K562 (cell line): Measurements from ENCODE around the gene CXCR3. TPM values are rescaled to one million over a fixed set of nuclear protein-coding genes. Genes with fewer than 3 reads are reported as not detected.

Experiments
- ATAC-seq: fragments of 200-7000 bp; cut with Tn5 transposase; 3 replicates; pipeline ENCODE4 v1.9.1; 2020; ENCODE audit warnings: moderate library complexity
- BruUV-seq: library from RNA; stranded (reverse); fragments of 400-500 nt; replicated peaks from 2 replicates; lab custom pipeline; 2021; lab: Mats Ljungman, UMichigan
- CTCF ChIA-PET: fragments of 300-600 bp; formaldehyde crosslinking; extraction: SDS; loops from one replicate; lab custom pipeline; 2021; ENCODE audit warnings: low intra/inter-chr PET ratio; lab: Yijun Ruan, JAX
- POLR2A ChIA-PET: fragments of 300-600, 350-650 bp; sonication (Branson Sonifier 250); formaldehyde crosslinking; extraction: SDS; loops from one replicate; lab custom pipeline; 2021; ENCODE audit warnings: antibody characterized with exemption, inconsistent platforms; lab: Yijun Ruan, JAX
- DNase-seq, 4 experiments: peaks; one replicate each; pipeline versions ENCODE4 v3.0.0 to v3.0.0-alpha.2; 2011 to 2018; ENCODE audit warnings: low spot score in 3 of 4, mixed read lengths in 3 of 4; ENCODE audit errors: extremely low read depth in 1 of 4
- FAIRE-seq: peaks from 2 replicates; lab custom pipeline; 2011; peaks lifted over from hg19 to GRCh38; lab: Jason Lieb, UNC
- H2AFZ ChIP-seq: 2 replicates; pipeline ENCODE4 v1.6.0; 2011; ENCODE audit warnings: low read depth, low read length, control low read depth, inconsistent platforms
- H3K27ac ChIP-seq: fragments of 200-600 bp; 3 replicates; pipeline ENCODE4 v1.8.0; 2011; ENCODE audit warnings: low read depth, mild to moderate bottlenecking, control low read depth, inconsistent platforms, low read length, moderate library complexity, mixed read lengths; ENCODE audit errors: extremely low read depth
- H3K27me3 ChIP-seq, 2 experiments: fragments of 300-600 bp in 1 of 2; 2 replicates in 1 of 2; 3 replicates in 1 of 2; pipeline versions ENCODE4 v1.6.0 to v1.8.0; 2011; ENCODE audit warnings: inconsistent platforms in 2 of 2, low read length in 2 of 2, mild to moderate bottlenecking in 1 of 2, mixed read lengths in 1 of 2, moderate library complexity in 1 of 2; ENCODE audit not compliant: control insufficient read depth in 2 of 2, insufficient read depth in 2 of 2
- H3K36me3 ChIP-seq: fragments of 300-600 bp; 3 replicates; pipeline ENCODE4 v1.8.0; 2011; ENCODE audit warnings: mild to moderate bottlenecking, low read length, inconsistent platforms; ENCODE audit not compliant: control insufficient read depth, insufficient read depth
- H3K4me1 ChIP-seq, 2 experiments: fragments of 200-600 bp in 1 of 2; replicated peaks in 1 of 2; 2 replicates in 1 of 2; 3 replicates in 1 of 2; pipeline versions ENCODE4 v1.5.1 to v1.8.0; 2011; ENCODE audit warnings: inconsistent platforms in 2 of 2, low read length in 2 of 2, mild to moderate bottlenecking in 1 of 2, mixed read lengths in 1 of 2, moderate library complexity in 1 of 2; ENCODE audit not compliant: control insufficient read depth in 2 of 2, insufficient read depth in 2 of 2
- H3K4me2 ChIP-seq: 2 replicates; pipeline ENCODE4 v1.6.1; 2011; ENCODE audit warnings: low read length, control low read depth, inconsistent platforms, mixed read lengths; ENCODE audit not compliant: insufficient read depth
- H3K4me3 ChIP-seq: fragments of 200-600 bp; sonication (generic), shearing (Covaris generic); 2 replicates; pipeline ENCODE4 v1.5.1; 2016; ENCODE audit warnings: control low read depth, inconsistent platforms
- H3K79me2 ChIP-seq: fragments of 200-600 bp; 3 replicates; pipeline ENCODE4 v1.8.0; 2011; ENCODE audit warnings: low read length, inconsistent platforms; ENCODE audit not compliant: control insufficient read depth, insufficient read depth
- H3K9ac ChIP-seq, 2 experiments: 2 replicates each; pipeline versions ENCODE4 v1.6.0 to v1.6.1; 2011; ENCODE audit warnings: low read depth in 2 of 2, low read length in 2 of 2, control low read depth in 1 of 2, inconsistent platforms in 1 of 2, mild to moderate bottlenecking in 1 of 2, mixed read lengths in 1 of 2; ENCODE audit not compliant: insufficient read depth in 1 of 2
- H3K9me1 ChIP-seq: one replicate; pipeline ENCODE4 v1.6.0; 2011; ENCODE audit warnings: inconsistent platforms, mild to moderate bottlenecking, low read length, moderate library complexity; ENCODE audit not compliant: control insufficient read depth, insufficient read depth
- H3K9me3 ChIP-seq: replicated peaks from 2 replicates; pipeline ENCODE4 v1.5.1; 2011; ENCODE audit warnings: low read depth, low read length, inconsistent platforms; ENCODE audit not compliant: control insufficient read depth, insufficient read depth
- H4K20me1 ChIP-seq: replicated peaks from 2 replicates; pipeline ENCODE4 v1.6.1; 2011; ENCODE audit warnings: low read length, inconsistent platforms, mixed read lengths; ENCODE audit not compliant: control insufficient read depth, insufficient read depth
- DNMT1 ChIP-seq: fragments of 450-650 bp; IDR thresholded peaks from 2 replicates; pipeline ENCODE4 v1.6.1; 2016; ENCODE audit warnings: antibody characterized with exemption, mild to moderate bottlenecking
- ELF4 ChIP-seq: fragments of 450-650 bp; formaldehyde crosslinking; IDR thresholded peaks from 2 replicates; pipeline ENCODE4 v1.4.0; 2022; ENCODE audit warnings: missing genetic modification characterization
- GATAD2B ChIP-seq: fragments of 450-650 bp; IDR thresholded peaks from 2 replicates; pipeline ENCODE4 v1.6.1; 2017; ENCODE audit warnings: mild to moderate bottlenecking, borderline replicate concordance
- GTF2A2 ChIP-seq: IDR thresholded peaks from 2 replicates; pipeline ENCODE4 v1.6.1; 2016; ENCODE audit warnings: mild to moderate bottlenecking, missing genetic modification characterization, missing compliant biosample characterization
- HSF4 ChIP-seq: fragments of 250-450 bp; sonication (Bioruptor Pico); IDR thresholded peaks from 2 replicates; pipeline ENCODE4 v2.1.2; 2022; ENCODE audit warnings: mild to moderate bottlenecking, moderate library complexity, borderline replicate concordance
- PHF8 ChIP-seq: fragments of 200-600 bp; sonication (generic); IDR thresholded peaks from 2 replicates; pipeline ENCODE4 v1.6.1; 2012; ENCODE audit warnings: mixed run types, mild to moderate bottlenecking, inconsistent platforms, low read length, moderate library complexity, borderline replicate concordance
- RBM22 ChIP-seq: fragments of 200-400 bp; formaldehyde crosslinking; IDR thresholded peaks from 2 replicates; pipeline ENCODE4 v1.6.1; 2018; ENCODE audit warnings: low read length, low read depth; ENCODE audit not compliant: poor library complexity, severe bottlenecking
- SFPQ ChIP-seq: fragments of 200-400 bp; formaldehyde crosslinking; IDR thresholded peaks from 2 replicates; pipeline ENCODE4 v1.6.1; 2017; ENCODE audit warnings: mild to moderate bottlenecking, low read depth, low read length, moderate library complexity
- TAL1 ChIP-seq: fragments of 450-650 bp; IDR thresholded peaks from 2 replicates; pipeline ENCODE4 v1.6.1; 2016; ENCODE audit warnings: mild to moderate bottlenecking
- ZC3H4 ChIP-seq: sonication (generic); formaldehyde crosslinking; IDR thresholded peaks from 2 replicates; pipeline ENCODE4 v1.9.0; 2021; ENCODE audit warnings: missing genetic modification reagents, borderline replicate concordance
- ZEB2 ChIP-seq: fragments of 450-650 bp; IDR thresholded peaks from 2 replicates; pipeline ENCODE4 v1.6.1; 2016
- ZNF143 ChIP-seq: sonication (generic); formaldehyde crosslinking; IDR thresholded peaks from 2 replicates; pipeline ENCODE4 v1.9.0; 2022; ENCODE audit warnings: mild to moderate bottlenecking, missing genetic modification reagents
- ZNF217 ChIP-seq: sonication (generic); formaldehyde crosslinking; IDR thresholded peaks from 2 replicates; pipeline ENCODE4 v1.8.0; 2022; ENCODE audit warnings: mild to moderate bottlenecking, missing genetic modification reagents
- ZNF444 ChIP-seq: fragments of 250-450 bp; sonication (Bioruptor Pico); IDR thresholded peaks from 2 replicates; pipeline ENCODE4 v1.4.0; 2020; ENCODE audit warnings: mild to moderate bottlenecking, moderate library complexity
- ZNF639 ChIP-seq, 2 experiments: fragments of 200-800 bp in 1 of 2; sonication (Bioruptor generic) in 1 of 2; sonication (generic) in 1 of 2; formaldehyde crosslinking in 1 of 2; IDR thresholded peaks in 1 of 2; conservative IDR thresholded peaks in 1 of 2; 2 replicates each; pipeline versions ENCODE4 v1.5.0 to v1.6.1; 2016 to 2020; ENCODE audit warnings: missing compliant biosample characterization in 1 of 2, missing genetic modification characterization in 1 of 2, missing genetic modification reagents in 1 of 2
- ZNF764 ChIP-seq: fragments of 250-450 bp; sonication (Bioruptor Pico); IDR thresholded peaks from 2 replicates; pipeline ENCODE4 v1.4.0; 2020; ENCODE audit warnings: low read depth, mild to moderate bottlenecking, moderate library complexity
- WGBS: fragments of 100-300 bp; shearing (Covaris generic); methylation state at CpG from one replicate; pipeline ENCODE4 v1.1.6; 2016; ENCODE audit warnings: low coverage, mixed read lengths; ENCODE audit not compliant: insufficient coverage; ENCODE audit errors: missing lambda C conversion rate; 5-methylcytosine and 5-hydroxymethylcytosine counted together
- in situ Hi-C: fragments of 300-500 bp; cut with MboI; formaldehyde crosslinking; loops from 4 replicates; pipeline ENCODE4 v1.15.0; 2018; ENCODE audit warnings: inconsistent platforms, mixed read lengths
- intact Hi-C: fragments of 100-400 bp; cut with micrococcal nuclease; formaldehyde crosslinking; loops from 2 replicates; pipeline ENCODE4 v1.14.2; 2022
- polyA plus RNA-seq, 8 experiments: library from polyadenylated mRNA; depleted of rRNA in 4 of 8; stranded (reverse) in 5 of 8; unstranded in 3 of 8; fragments of >200 nt; fragmentation: Nextera tagmentation in 2 of 8; fragmentation: Illumina TruSeq in 1 of 8; extraction: Ambion mirVana in 2 of 8; extraction: Trizol in 1 of 8; gene quantifications; 2 replicates each; pipeline versions ENCODE4 v1.2.1 to v1.2.3, GENCODE V29; 2011 to 2014; ENCODE audit warnings: inconsistent platforms in 1 of 8, missing spikeins in 1 of 8
- total RNA-seq, 7 experiments: library from RNA; depleted of rRNA in 6 of 7; stranded (reverse); fragments of >200 nt in 6 of 7; fragmentation: Illumina TruSeq in 2 of 7; extraction: Trizol in 2 of 7; gene quantifications; 2 replicates each; pipeline versions ENCODE4 v1.2.1 to v1.2.3, GENCODE V29; 2011 to 2021; ENCODE audit warnings: low replicate concordance in 1 of 7

Gene CXCR3
- total and polyA plus RNA-seq, 9 of the 15 experiments (the other 6 are each of a cell fraction or from before 2014, with no cell fraction given): not detected

GRCh38 chrX:71615954-71616353 is 2.4 kb downstream of the CXCR3 start (continued):
- TF ChIP-seq ZNF639 (CRISPR knock-in tag; conservative IDR thresholded peaks at IDR 0.05 in 1 of 2, IDR thresholded peaks at IDR 0.05 in 1 of 2): no peak
- no peak for TF ChIP-seq DNMT1
- no peak for TF ChIP-seq GATAD2B
- TF ChIP-seq SFPQ: no peak
- TF ChIP-seq ELF4 (CRISPR knock-in tag): no peak
- no peak for TF ChIP-seq ZNF444 (CRISPR knock-in tag)
- TF ChIP-seq TAL1: no peak
- no peak for TF ChIP-seq ZNF217 (CRISPR knock-in tag)

GRCh38 chrX:71615056-71615455 is 3.3 kb downstream of the CXCR3 start:
- H3K4me3 ChIP-seq: no peak overlapping the region
- intact Hi-C loops: no loop called here
- no peak for FAIRE-seq
- no peaks in the 10 kb centered on the region for H3K79me2 ChIP-seq
- no peak for DNase-seq
- no peak overlapping the region for H3K27ac ChIP-seq
- ChIA-PET POLR2A (no interaction called here), CTCF (no interaction called here)
- WGBS: 54% methylated on average over 3 of the region's 4 CpGs
- H3K9ac ChIP-seq: no peak overlapping the region
- BruUV-seq: no TSS peak
- in situ Hi-C loops: no loop called here
- peaks cover 0 to 18% of the 10 kb centered on the region in 2 experiments; a peak in 2 of 5 replicates for H3K4me1 ChIP-seq
- no peak for ATAC-seq
- no peaks in the 10 kb centered on the region for H3K9me3 ChIP-seq
- no peaks in the 10 kb centered on the region for H3K9me1 ChIP-seq
- H3K4me2 ChIP-seq: no peak overlapping the region
- TF ChIP-seq HSF4 (CRISPR knock-in tag) (no peak), ZNF764 (no peak), RBM22 (no peak), ZNF143 (CRISPR knock-in tag) (no peak), GTF2A2 (tag) (no peak), ZEB2 (no peak), PHF8 (no peak), ZC3H4 (CRISPR knock-in tag) (no peak)
- H4K20me1 ChIP-seq: no peaks in the 10 kb centered on the region
- no peak overlapping the region for H2AFZ ChIP-seq
- H3K36me3 ChIP-seq: 0 out of 3 replicates have a peak, but pooled peaks cover 3% of the 10 kb centered on the region
- H3K27me3 ChIP-seq: peaks cover 0 to 9% of the 10 kb centered on the region in 2 experiments; a peak in 3 of 5 replicates
